NB4 (cell line): ENCODE data around the gene PALB2.

ENCODE experiments used
- DNase-seq: peaks from one replicate; pipeline ENCODE4 v3.0.0; 2010; ENCODE audit warnings: low read depth
- H3K4me3 ChIP-seq: one replicate; pipeline ENCODE4 v1.5.1; 2011; ENCODE audit warnings: mild to moderate bottlenecking, low read depth, low read length, moderate library complexity
- MYC ChIP-seq: IDR thresholded peaks from 2 replicates; pipeline ENCODE4 v1.6.1; 2011; ENCODE audit warnings: low read depth, low read length
- POLR2A ChIP-seq: IDR thresholded peaks from 2 replicates; pipeline ENCODE4 v1.6.1; 2011; ENCODE audit warnings: mild to moderate bottlenecking; ENCODE audit not compliant: insufficient read length; ENCODE audit errors: extremely low read depth
- TF ChIP-seq, protein P1 (sequence below): IDR thresholded peaks from 2 replicates; pipeline ENCODE4 v1.6.1; 2011; ENCODE audit warnings: low read depth, low read length
- TF ChIP-seq, protein P2 (sequence below): IDR thresholded peaks from one replicate; pipeline ENCODE4 v1.5.1; 2012; ENCODE audit warnings: low read depth, low read length

PALB2 gene

DNA sequence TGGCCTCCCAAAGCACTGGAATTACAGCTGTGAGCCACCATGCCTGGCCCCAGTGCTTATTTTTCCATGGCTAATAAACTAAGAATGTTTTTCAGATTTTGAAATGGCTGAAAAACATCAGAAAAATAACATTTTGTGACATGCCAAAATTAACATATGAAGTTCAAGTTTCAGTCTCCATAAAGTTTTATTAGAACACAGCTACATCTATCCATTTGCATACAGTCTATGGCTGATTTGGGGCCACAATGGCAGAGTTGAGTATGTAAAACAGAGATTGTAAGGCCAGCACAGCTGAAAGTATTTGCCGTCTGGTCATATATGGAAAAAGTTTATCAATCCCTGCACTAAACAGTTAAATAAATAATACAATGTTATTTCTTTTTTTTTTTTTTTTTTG is 31.2 kb downstream of the PALB2 start:
- no peak overlapping the region for H3K4me3 ChIP-seq
- TF ChIP-seq MYC (no peak), POLR2A (no peak)
- TF ChIP-seq, protein P1, sequence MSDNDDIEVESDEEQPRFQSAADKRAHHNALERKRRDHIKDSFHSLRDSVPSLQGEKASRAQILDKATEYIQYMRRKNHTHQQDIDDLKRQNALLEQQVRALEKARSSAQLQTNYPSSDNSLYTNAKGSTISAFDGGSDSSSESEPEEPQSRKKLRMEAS: no peak
- TF ChIP-seq, protein P2, sequence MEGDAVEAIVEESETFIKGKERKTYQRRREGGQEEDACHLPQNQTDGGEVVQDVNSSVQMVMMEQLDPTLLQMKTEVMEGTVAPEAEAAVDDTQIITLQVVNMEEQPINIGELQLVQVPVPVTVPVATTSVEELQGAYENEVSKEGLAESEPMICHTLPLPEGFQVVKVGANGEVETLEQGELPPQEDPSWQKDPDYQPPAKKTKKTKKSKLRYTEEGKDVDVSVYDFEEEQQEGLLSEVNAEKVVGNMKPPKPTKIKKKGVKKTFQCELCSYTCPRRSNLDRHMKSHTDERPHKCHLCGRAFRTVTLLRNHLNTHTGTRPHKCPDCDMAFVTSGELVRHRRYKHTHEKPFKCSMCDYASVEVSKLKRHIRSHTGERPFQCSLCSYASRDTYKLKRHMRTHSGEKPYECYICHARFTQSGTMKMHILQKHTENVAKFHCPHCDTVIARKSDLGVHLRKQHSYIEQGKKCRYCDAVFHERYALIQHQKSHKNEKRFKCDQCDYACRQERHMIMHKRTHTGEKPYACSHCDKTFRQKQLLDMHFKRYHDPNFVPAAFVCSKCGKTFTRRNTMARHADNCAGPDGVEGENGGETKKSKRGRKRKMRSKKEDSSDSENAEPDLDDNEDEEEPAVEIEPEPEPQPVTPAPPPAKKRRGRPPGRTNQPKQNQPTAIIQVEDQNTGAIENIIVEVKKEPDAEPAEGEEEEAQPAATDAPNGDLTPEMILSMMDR: no peak
- DNase-seq: no peak

DNA sequence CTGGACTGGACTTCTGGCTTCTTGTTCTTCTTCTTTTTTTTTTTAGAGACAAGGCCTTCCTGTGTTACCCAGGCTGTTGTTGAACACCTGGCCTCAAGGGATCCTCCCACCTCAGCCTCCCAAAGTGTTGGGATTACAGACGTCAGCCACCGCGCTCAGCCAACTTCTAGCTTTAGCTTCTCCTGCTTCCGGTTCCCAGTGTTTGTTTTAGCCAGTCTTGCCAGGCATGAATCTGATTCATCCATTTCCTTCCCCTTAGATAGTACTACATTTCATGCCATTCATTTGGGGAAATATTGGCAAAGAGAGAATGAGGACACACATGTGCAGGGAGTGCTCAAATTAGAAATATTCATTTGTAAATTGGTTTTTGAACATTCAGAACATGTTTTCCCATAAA is 32.9 kb downstream of the PALB2 start:
- TF ChIP-seq, protein P2: no peak
- no peak for TF ChIP-seq MYC
- no peak for TF ChIP-seq POLR2A
- TF ChIP-seq, protein P1: no peak
- H3K4me3 ChIP-seq: no peak overlapping the region
- DNase-seq: no peak

DNA sequence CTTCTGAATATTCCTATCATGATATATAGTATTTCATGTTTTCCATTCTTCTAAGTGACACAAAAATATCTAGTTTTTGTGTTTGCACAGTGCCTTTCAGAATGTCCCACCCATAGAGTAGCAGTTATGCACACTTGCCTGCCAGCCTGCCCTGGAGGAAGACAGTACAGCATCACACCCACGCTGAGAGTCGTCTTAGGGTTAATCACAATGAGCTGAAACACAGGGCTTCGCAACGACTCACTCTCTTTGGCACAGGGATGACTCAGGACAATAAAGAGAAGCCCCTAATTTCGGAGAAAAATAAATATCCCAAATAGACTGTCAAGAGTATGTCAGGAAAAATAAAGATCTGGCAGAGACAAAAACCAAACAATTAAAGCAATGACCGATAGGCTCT is 33.4 kb downstream of the PALB2 start:
- no peak overlapping the region for H3K4me3 ChIP-seq
- no peak for TF ChIP-seq POLR2A
- TF ChIP-seq, protein P1: no peak
- TF ChIP-seq, protein P2: no peak
- no peak for TF ChIP-seq MYC
- no peak for DNase-seq

DNA sequence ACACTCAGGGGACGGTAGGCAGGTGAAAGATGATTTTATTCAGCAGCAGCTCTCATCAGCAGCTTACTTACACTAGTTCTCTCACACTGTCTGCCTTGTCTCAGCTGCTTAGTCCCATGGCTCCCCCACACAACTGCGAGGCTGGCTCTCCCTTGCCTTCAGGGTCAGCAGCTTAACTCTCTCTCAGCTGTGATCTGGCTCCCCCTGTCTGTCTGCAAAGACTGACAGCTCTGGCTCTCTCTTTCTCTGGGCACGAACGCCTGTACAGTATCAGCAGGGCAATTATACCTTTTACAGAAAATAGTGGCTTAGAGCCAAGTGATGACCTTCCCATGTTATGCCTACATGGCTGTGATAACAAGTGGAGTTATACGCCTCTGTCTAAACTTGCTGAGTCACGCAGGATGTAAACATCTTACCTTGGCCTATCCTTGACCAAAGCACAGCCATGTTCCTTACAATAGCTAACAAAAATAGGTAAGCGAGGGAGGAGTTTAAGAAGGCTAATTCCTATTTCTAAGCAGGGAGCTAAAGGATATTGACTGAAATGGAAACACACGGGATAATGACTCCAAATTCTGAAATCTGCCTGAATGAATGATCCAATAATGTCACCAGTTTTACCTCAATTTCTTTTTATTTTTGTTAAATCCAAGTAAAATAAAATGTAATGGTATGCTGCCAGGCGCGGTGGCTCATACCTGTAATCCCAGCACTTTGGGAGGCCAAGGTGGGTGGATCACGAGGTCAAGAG is 43.9 kb downstream of the PALB2 start:
- peak; percentile 76 for DNase-seq
- no peak overlapping the region for H3K4me3 ChIP-seq
- TF ChIP-seq, protein P2: peak; percentile 61
- TF ChIP-seq, protein P1: peak; percentile 16; the same call in 1 of the 2 replicates
- no peak for TF ChIP-seq MYC

DNA sequence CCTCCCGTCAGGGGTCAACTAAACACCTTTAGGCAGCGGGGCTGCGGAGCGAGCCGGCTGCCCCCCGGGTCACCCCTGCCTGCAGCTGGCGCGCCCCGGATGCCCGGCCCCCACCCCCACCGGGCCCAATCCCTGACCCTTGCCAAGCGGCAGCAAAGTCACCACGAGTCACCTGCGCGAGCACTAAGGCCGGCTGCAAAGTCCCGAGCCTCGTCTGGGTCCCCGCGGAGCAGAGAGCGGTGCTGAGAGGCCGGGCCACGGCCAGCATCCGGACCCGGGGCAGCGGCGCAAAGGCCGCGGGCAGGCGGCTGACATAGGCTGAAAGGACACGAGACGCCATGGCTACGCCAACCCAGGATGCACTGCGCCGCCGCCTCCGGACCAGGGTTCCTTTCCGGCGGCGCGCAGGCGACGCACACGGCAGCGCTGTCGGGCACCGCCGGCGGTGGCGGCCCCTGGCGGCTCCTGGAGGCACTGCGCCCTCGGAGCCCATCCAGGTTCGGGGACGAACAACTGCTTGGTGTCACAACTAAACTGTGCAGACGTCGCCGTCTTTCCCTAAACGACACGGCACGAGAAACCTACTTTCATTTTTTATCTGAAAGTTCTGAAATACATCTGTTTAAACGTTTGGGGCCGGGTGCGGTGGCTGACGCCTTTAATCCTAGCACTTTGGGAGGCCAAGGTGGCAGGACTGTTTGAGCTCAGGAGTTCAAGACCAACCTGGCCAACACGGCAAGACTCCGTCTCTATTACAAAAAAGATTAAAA is 45.0 kb downstream of the PALB2 start, which contains the start of gene NDUFAB1:
Gene NDUFAB1, minus strand, starts transcription at position 366 of the 770 bp plus-strand sequence. Its CDS starts 26 bp downstream, at position 340.
- DNase-seq: peak; percentile 90
- TF ChIP-seq, protein P2: peak; percentile 88
- TF ChIP-seq, protein P1: peak; percentile 81
- peak; percentile 91 for TF ChIP-seq MYC
- peak; percentile 73 for TF ChIP-seq POLR2A

More for the DNA sequence above, 45.0 kb downstream of the PALB2 start, which contains the start of gene NDUFAB1:
- H3K4me3 ChIP-seq: peak within 1 kb of the TSS; percentile 100
